Liver (tissue), 9 donors: ENCODE measurements around the gene SLC26A11. TPM values are rescaled to one million over a fixed set of nuclear protein-coding genes. Genes with fewer than 3 reads are reported as not detected.

Experiments used
- DNase-seq: peaks from one replicate; pipeline ENCODE4 v3.0.0-alpha.2; 2017; ENCODE audit warnings: low spot score
- H3K27ac ChIP-seq, 2 donors: one replicate each; pipeline ENCODE4 v1.7.0; 2013; ENCODE audit warnings: inconsistent platforms in 2 of 2, low read length in 2 of 2, control low read depth in 1 of 2, low read depth in 1 of 2, mild to moderate bottlenecking in 1 of 2
- H3K27me3 ChIP-seq, 4 donors: one replicate each; pipeline versions ENCODE4 v1.6.1 to v1.7.0; 2013; ENCODE audit warnings: low read length in 3 of 4, inconsistent platforms in 1 of 4, mild to moderate bottlenecking in 1 of 4, moderate library complexity in 1 of 4; ENCODE audit not compliant: control insufficient read depth in 4 of 4, insufficient read depth in 4 of 4
- H3K36me3 ChIP-seq, 4 donors: one replicate each; pipeline versions ENCODE4 v1.6.1 to v1.7.0; 2013; ENCODE audit warnings: low read length in 3 of 4, mild to moderate bottlenecking in 3 of 4, low read depth in 1 of 4, moderate library complexity in 1 of 4; ENCODE audit not compliant: control insufficient read depth in 4 of 4, insufficient read depth in 3 of 4
- H3K4me1 ChIP-seq, 4 donors: one replicate each; pipeline versions ENCODE4 v1.6.1 to v1.7.0; 2013; ENCODE audit warnings: low read length in 3 of 4, mild to moderate bottlenecking in 3 of 4, moderate library complexity in 1 of 4; ENCODE audit not compliant: control insufficient read depth in 4 of 4, insufficient read depth in 4 of 4
- H3K4me3 ChIP-seq, 3 donors: one replicate each; pipeline versions ENCODE4 v1.6.1 to v1.7.0; 2013; ENCODE audit warnings: low read length in 3 of 3, control low read depth in 1 of 3, low read depth in 1 of 3, mild to moderate bottlenecking in 1 of 3
- H3K9ac ChIP-seq, 2 donors: one replicate each; pipeline ENCODE4 v1.7.0; 2013; ENCODE audit warnings: low read length in 2 of 2, mild to moderate bottlenecking in 2 of 2, moderate library complexity in 2 of 2, control low read depth in 1 of 2, low read depth in 1 of 2
- H3K9me3 ChIP-seq, 4 donors: one replicate each; pipeline versions ENCODE4 v1.6.1 to v1.7.0; 2013; ENCODE audit warnings: low read length in 3 of 4; ENCODE audit not compliant: control insufficient read depth in 4 of 4
- ATF3 ChIP-seq: IDR thresholded peaks from 2 replicates; pipeline ENCODE4 v1.6.1; 2016; ENCODE audit warnings: antibody characterized with exemption
- CTCF ChIP-seq: fragments of 150-350 bp; IDR thresholded peaks from 2 replicates; pipeline ENCODE4 v1.5.1; 2017; ENCODE audit warnings: improper control_type of control experiment, low read depth, low read length; ENCODE audit not compliant: missing input control
- EGR1 ChIP-seq, 2 donors: IDR thresholded peaks; 2 replicates each; pipeline ENCODE4 v1.6.1; 2016 to 2018; ENCODE audit warnings: antibody characterized with exemption in 2 of 2, low read depth in 2 of 2
- FOXA1 ChIP-seq: IDR thresholded peaks from 2 replicates; pipeline ENCODE4 v1.6.1; 2016; ENCODE audit warnings: antibody characterized with exemption
- FOXA2 ChIP-seq: IDR thresholded peaks from 2 replicates; pipeline ENCODE4 v1.6.1; 2016; ENCODE audit warnings: antibody characterized with exemption
- GABPA ChIP-seq, 2 donors: IDR thresholded peaks in 1 of 2; conservative IDR thresholded peaks in 1 of 2; 2 replicates each; pipeline ENCODE4 v1.6.1; 2016; ENCODE audit warnings: antibody characterized with exemption in 2 of 2, mild to moderate bottlenecking in 1 of 2, moderate library complexity in 1 of 2
- HNF4A ChIP-seq, 2 donors: conservative IDR thresholded peaks; 2 replicates each; pipeline ENCODE4 v1.6.1; 2016; ENCODE audit warnings: antibody characterized with exemption in 2 of 2, mild to moderate bottlenecking in 2 of 2
- HNF4G ChIP-seq: IDR thresholded peaks from 2 replicates; pipeline ENCODE4 v1.6.1; 2016; ENCODE audit warnings: antibody characterized with exemption
- JUND ChIP-seq, 2 donors: IDR thresholded peaks; 2 replicates each; pipeline ENCODE4 v1.6.1; 2016; ENCODE audit warnings: antibody characterized with exemption in 2 of 2
- MAX ChIP-seq: IDR thresholded peaks from 2 replicates; pipeline ENCODE4 v1.6.1; 2016; ENCODE audit warnings: antibody characterized with exemption
- NR2F2 ChIP-seq: IDR thresholded peaks from 2 replicates; pipeline ENCODE4 v1.6.1; 2016; ENCODE audit warnings: antibody characterized with exemption
- RAD21 ChIP-seq, 2 donors: IDR thresholded peaks; 2 replicates each; pipeline ENCODE4 v1.6.1; 2016; ENCODE audit warnings: antibody characterized with exemption in 2 of 2, mild to moderate bottlenecking in 2 of 2
- REST ChIP-seq: IDR thresholded peaks from 2 replicates; pipeline ENCODE4 v1.6.1; 2016; ENCODE audit warnings: antibody characterized with exemption, mild to moderate bottlenecking
- RXRA ChIP-seq, 2 donors: IDR thresholded peaks; 2 replicates each; pipeline ENCODE4 v1.6.1; 2017 to 2018; ENCODE audit warnings: antibody characterized with exemption in 2 of 2, mild to moderate bottlenecking in 1 of 2
- SP1 ChIP-seq: IDR thresholded peaks from 2 replicates; pipeline ENCODE4 v1.6.1; 2018; ENCODE audit warnings: antibody characterized with exemption, mild to moderate bottlenecking
- TAF1 ChIP-seq: conservative IDR thresholded peaks from 2 replicates; pipeline ENCODE4 v1.6.1; 2016; ENCODE audit warnings: antibody characterized with exemption, mild to moderate bottlenecking
- YY1 ChIP-seq: IDR thresholded peaks from 2 replicates; pipeline ENCODE4 v1.6.1; 2016; ENCODE audit warnings: antibody characterized with exemption, mild to moderate bottlenecking
- ZBTB33 ChIP-seq: IDR thresholded peaks from 2 replicates; pipeline ENCODE4 v1.6.1; 2016; ENCODE audit warnings: antibody characterized with exemption
- WGBS: extraction: QIAGEN DNeasy Blood & Tissue Kit; methylation state at CpG from one replicate; pipeline ENCODE4 v1.1.7; 2013; 5-methylcytosine and 5-hydroxymethylcytosine counted together
- polyA plus RNA-seq, 2 donors: library from polyadenylated mRNA; stranded (reverse) in 1 of 2; unstranded in 1 of 2; fragments of 200-250 nt in 1 of 2; fragments of >200 nt in 1 of 2; fragmentation: Nextera tagmentation in 1 of 2; extraction: Ambion mirVana in 1 of 2; gene quantifications; one replicate each; pipeline versions ENCODE4 v1.2.1 to v1.2.3, GENCODE V29; 2013 to 2015
- total RNA-seq, 2 donors: library from RNA; depleted of rRNA; stranded (reverse); fragments of >200 nt; gene quantifications; one replicate each; pipeline ENCODE4 v1.2.3, GENCODE V29; 2014
- donor health status: healthy.
- donor health status: healthy.
- donor health status: healthy.
- donor health status: healthy.
- donor health status: healthy.

Gene SLC26A11
- total and polyA plus RNA-seq, 4 donors = 3.3 to 8.2 (median 5.6) TPM

GRCh38 chr17:80268427-80268826 is 48.2 kb downstream of the SLC26A11 start:
- Histone ChIP-seq H3K4me1 (peaks cover 7 to 15% (median 13%) of the 10 kb centered on the region in 4 donors), H3K9me3 (no peaks in the 10 kb centered on the region), H3K36me3 (peaks cover 5 to 19% (median 12%) of the 10 kb centered on the region in 4 donors), H3K9ac (no peak overlapping the region), H3K27me3 (no peaks in the 10 kb centered on the region), H3K4me3 (no peak overlapping the region), H3K27ac (no peak overlapping the region)
- TF ChIP-seq SP1 (no peak), JUND (IDR thresholded peaks at IDR 0.05) (no peak), REST (no peak), EGR1 (IDR thresholded peaks at IDR 0.05; ENCODE audit: low read depth in 2 of 2) (no peak), ZBTB33 (no peak), YY1 (no peak), RXRA (IDR thresholded peaks at IDR 0.05) (no peak), GABPA (IDR thresholded peaks at IDR 0.05 in 1 of 2, conservative IDR thresholded peaks at IDR 0.05 in 1 of 2) (no peak), ATF3 (no peak), NR2F2 (no peak), FOXA2 (no peak), HNF4A (conservative IDR thresholded peaks at IDR 0.05) (no peak), RAD21 (IDR thresholded peaks at IDR 0.05) (no peak), MAX (no peak), TAF1 (no peak), CTCF (no peak), FOXA1 (no peak), HNF4G (no peak)
- DNase-seq = no peak
- WGBS = 87% methylated on average over 4 of the region's 4 CpGs
